HepG2 (cell line): ENCODE data around the gene FHIT. TPM values are rescaled to one million over a fixed set of nuclear protein-coding genes. Genes with fewer than 3 reads are reported as not detected.

Experiments used
- ATAC-seq: fragments of 200-7000 bp; cut with Tn5 transposase; 3 replicates; pipeline ENCODE4 v1.9.1; 2020; ENCODE audit warnings: mild to moderate bottlenecking, moderate library complexity
- BruUV-seq: library from RNA; stranded (reverse); fragments of 400-500 nt; replicated peaks from 2 replicates; lab custom pipeline; 2021; lab: Mats Ljungman, UMichigan
- CTCF ChIA-PET: fragments of 300-600 bp; formaldehyde crosslinking; extraction: SDS; loops from one replicate; lab custom pipeline; 2021; ENCODE audit warnings: low total read pairs, inconsistent platforms, low intra/inter-chr PET ratio; lab: Yijun Ruan, JAX
- POLR2A ChIA-PET: fragments of 350-600 bp; sonication (Branson Sonifier 250); formaldehyde crosslinking; loops from one replicate; lab custom pipeline; 2020; ENCODE audit warnings: antibody characterized with exemption, inconsistent platforms; lab: Yijun Ruan, JAX
- DNase-seq: peaks from one replicate; pipeline ENCODE4 v3.0.0-alpha.2; 2015; ENCODE audit warnings: low spot score
- FAIRE-seq: peaks from 3 replicates; lab custom pipeline; 2011; peaks lifted over from hg19 to GRCh38; lab: Jason Lieb, UNC
- H2AFZ ChIP-seq: one replicate; pipeline ENCODE4 v1.6.1; 2011; ENCODE audit warnings: low read length, inconsistent platforms
- H3K27ac ChIP-seq: fragments of 300-600 bp; 3 replicates; pipeline ENCODE4 v1.8.0; 2011; ENCODE audit warnings: mixed run types, mild to moderate bottlenecking, mixed read lengths, low read length, inconsistent platforms; ENCODE audit not compliant: insufficient read depth; ENCODE audit errors: extremely low read length
- H3K27me3 ChIP-seq, 2 experiments: fragments of 200-600 bp in 1 of 2; 2 replicates in 1 of 2; 3 replicates in 1 of 2; pipeline versions ENCODE4 v1.6.0 to v1.8.0; 2011; ENCODE audit warnings: low read length in 2 of 2, mild to moderate bottlenecking in 2 of 2, moderate library complexity in 2 of 2, inconsistent platforms in 1 of 2; ENCODE audit not compliant: insufficient read depth in 2 of 2, control insufficient read depth in 1 of 2
- H3K36me3 ChIP-seq, 2 experiments: fragments of 200-600 bp in 1 of 2; replicated peaks in 1 of 2; 2 replicates in 1 of 2; 3 replicates in 1 of 2; pipeline versions ENCODE4 v1.5.1 to v1.8.0; 2011; ENCODE audit warnings: low read length in 2 of 2, inconsistent platforms in 1 of 2; ENCODE audit not compliant: insufficient read depth in 2 of 2, control insufficient read depth in 1 of 2
- H3K4me1 ChIP-seq: 2 replicates; pipeline ENCODE4 v1.5.1; 2012; ENCODE audit warnings: low read length, inconsistent platforms; ENCODE audit not compliant: insufficient read depth
- H3K4me2 ChIP-seq: 2 replicates; pipeline ENCODE4 v1.6.0; 2011; ENCODE audit warnings: low read depth, low read length, inconsistent platforms
- H3K4me3 ChIP-seq, 3 experiments: fragments of 200-600 bp in 1 of 3; sonication (generic), shearing (Covaris generic) in 1 of 3; replicated peaks in 1 of 3; 2 replicates each; pipeline ENCODE4 v1.5.1; 2011 to 2016; ENCODE audit warnings: low read length in 3 of 3, inconsistent platforms in 2 of 3, low read depth in 2 of 3, mild to moderate bottlenecking in 2 of 3, control low read depth in 1 of 3, mixed read lengths in 1 of 3; ENCODE audit not compliant: insufficient read depth in 1 of 3
- H3K79me2 ChIP-seq: one replicate; pipeline ENCODE4 v1.6.1; 2011; ENCODE audit warnings: low read length, inconsistent platforms; ENCODE audit not compliant: insufficient read depth
- H3K9ac ChIP-seq: 2 replicates; pipeline ENCODE4 v1.6.0; 2011; ENCODE audit warnings: mild to moderate bottlenecking, low read depth, low read length, inconsistent platforms; ENCODE audit not compliant: insufficient read depth
- H3K9me3 ChIP-seq: 2 replicates; pipeline ENCODE4 v1.5.1; 2012; ENCODE audit warnings: mild to moderate bottlenecking, low read length
- H4K20me1 ChIP-seq: 2 replicates; pipeline ENCODE4 v1.6.0; 2011; ENCODE audit warnings: inconsistent platforms, mild to moderate bottlenecking, low read length, moderate library complexity; ENCODE audit not compliant: insufficient read depth
- ADNP ChIP-seq: sonication (generic); formaldehyde crosslinking; IDR thresholded peaks from 2 replicates; pipeline ENCODE4 v1.4.0; 2020; ENCODE audit warnings: missing genetic modification reagents
- HMGA1 ChIP-seq: sonication (generic); formaldehyde crosslinking; conservative IDR thresholded peaks from 2 replicates; pipeline ENCODE4 v1.4.0; 2020; ENCODE audit warnings: missing genetic modification reagents
- HOXA9 ChIP-seq: sonication (generic); formaldehyde crosslinking; IDR thresholded peaks from 2 replicates; pipeline ENCODE4 v1.8.1; 2022; ENCODE audit warnings: missing genetic modification reagents, mild to moderate bottlenecking, moderate library complexity, borderline replicate concordance
- NR2F2 ChIP-seq: IDR thresholded peaks from 2 replicates; pipeline ENCODE4 v1.6.1; 2012; ENCODE audit warnings: low read depth, inconsistent platforms, borderline replicate concordance
- TBX3 ChIP-seq: fragments of 450-650 bp; IDR thresholded peaks from 2 replicates; pipeline ENCODE4 v1.6.1; 2017; ENCODE audit warnings: antibody characterized with exemption, mild to moderate bottlenecking, inconsistent platforms, borderline replicate concordance
- ZNF251 ChIP-seq: sonication (generic); formaldehyde crosslinking; IDR thresholded peaks from 2 replicates; pipeline ENCODE4 v1.9.0; 2021; ENCODE audit warnings: mild to moderate bottlenecking, missing genetic modification reagents
- ZNF329 ChIP-seq: sonication (generic); formaldehyde crosslinking; IDR thresholded peaks from 2 replicates; pipeline ENCODE4 v1.9.0; 2021; ENCODE audit warnings: low read depth, mild to moderate bottlenecking, missing genetic modification reagents
- ZNF530 ChIP-seq: sonication (generic); formaldehyde crosslinking; IDR thresholded peaks from 2 replicates; pipeline ENCODE4 v1.5.0; 2020; ENCODE audit warnings: low read depth, mild to moderate bottlenecking, missing genetic modification reagents
- ZNF850 ChIP-seq: sonication (generic); formaldehyde crosslinking; conservative IDR thresholded peaks from 2 replicates; pipeline ENCODE4 v1.9.0; 2021; ENCODE audit warnings: mild to moderate bottlenecking, missing genetic modification reagents
- WGBS: methylation state at CpG from one replicate; pipeline ENCODE4 v1.1.6; 2017; ENCODE audit warnings: low lambda C conversion rate; 5-methylcytosine and 5-hydroxymethylcytosine counted together
- in situ Hi-C: cut with HindIII; loops from 2 replicates; pipeline ENCODE4 v1.10.0; 2017; ENCODE audit warnings: low pct_unique_long_range_greater_than_20kb; ENCODE audit not compliant: extremely low pct_ligation_motif_present
- intact Hi-C: fragments of 100-400 bp; cut with micrococcal nuclease; formaldehyde crosslinking; loops from one replicate; pipeline ENCODE4 v1.10.0; 2022; ENCODE audit not compliant: unreplicated experiment
- polyA plus RNA-seq, 8 experiments: library from polyadenylated mRNA; depleted of rRNA in 3 of 8; stranded (reverse) in 7 of 8; unstranded in 1 of 8; fragments of >200 nt; fragmentation: Illumina TruSeq in 4 of 8; extraction: Trizol in 4 of 8; gene quantifications; 2 replicates each; pipeline versions ENCODE4 v1.2.1 to v1.2.3, GENCODE V29; 2011 to 2016; ENCODE audit warnings: low read depth in 4 of 8, missing spikeins in 1 of 8, mixed read lengths in 1 of 8; ENCODE audit not compliant: insufficient read depth in 1 of 8
- total RNA-seq, 5 experiments: library from RNA; depleted of rRNA; stranded (reverse); fragments of >200 nt; fragmentation: Illumina TruSeq; extraction: Trizol; gene quantifications; 2 replicates each; pipeline ENCODE4 v1.2.3, GENCODE V29; 2016; ENCODE audit warnings: low read depth in 1 of 5
- TF ChIP-seq, protein P1 (sequence below): sonication (generic); formaldehyde crosslinking; IDR thresholded peaks from 2 replicates; pipeline ENCODE4 v1.5.0; 2020; ENCODE audit warnings: mild to moderate bottlenecking, missing genetic modification reagents
- TF ChIP-seq, protein P2 (sequence below): sonication (generic); formaldehyde crosslinking; IDR thresholded peaks from 2 replicates; pipeline ENCODE4 v1.4.0; 2020; ENCODE audit warnings: mild to moderate bottlenecking, missing genetic modification reagents
- TF ChIP-seq, protein P3 (sequence below): sonication (generic); formaldehyde crosslinking; IDR thresholded peaks from 2 replicates; pipeline ENCODE4 v1.5.1; 2020; ENCODE audit warnings: missing genetic modification reagents, mild to moderate bottlenecking, borderline replicate concordance

FHIT gene
- total and polyA plus RNA-seq, 2 of the 13 experiments (the other 11 are each of a cell fraction or from before 2014, with no cell fraction given) = 4.0 to 4.6 TPM

DNA sequence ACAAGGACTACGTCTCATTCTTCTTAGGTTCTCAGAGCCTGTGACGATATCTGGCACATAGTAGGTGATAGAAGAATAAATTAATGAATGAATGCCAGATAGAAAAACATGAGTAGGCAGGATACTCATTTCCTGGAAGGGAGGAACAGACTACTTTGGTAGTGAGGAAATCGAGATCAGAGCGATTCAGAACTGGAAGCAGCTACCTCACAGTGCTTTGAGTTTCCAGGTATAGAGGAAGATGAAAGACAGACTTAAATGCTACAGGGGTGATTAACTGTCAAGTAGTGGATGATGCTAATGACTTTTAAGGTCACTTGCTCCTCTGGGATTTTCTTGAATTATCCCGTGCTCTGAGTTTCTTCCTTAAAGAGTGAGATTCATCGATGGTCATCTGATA, 1249.9 kb downstream of the FHIT start:
- 47% methylated on average over 6 of the region's 6 CpGs for WGBS
- BruUV-seq = no TSS peak
- CTCF ChIA-PET = no interaction called here

More for the DNA sequence above, 1249.9 kb downstream of the FHIT start:
- no peak overlapping the region for H3K27ac ChIP-seq
- no peak overlapping the region for H3K9ac ChIP-seq
- in situ Hi-C loops = no loop called here
- no peak overlapping the region for H3K4me3 ChIP-seq
- H3K79me2 ChIP-seq = no peaks in the 10 kb centered on the region
- DNase-seq = no peak
- no peak overlapping the region for H3K4me2 ChIP-seq
- FAIRE-seq = no peak
- ATAC-seq = no peak
- no peaks in the 10 kb centered on the region for H3K9me3 ChIP-seq
- H4K20me1 ChIP-seq = no peaks in the 10 kb centered on the region
- H3K4me1 ChIP-seq = no peaks in the 10 kb centered on the region
- H3K27me3 ChIP-seq = no peaks in the 10 kb centered on the region
- intact Hi-C loops = no loop called here
- POLR2A ChIA-PET = no interaction called here
- no peaks in the 10 kb centered on the region for H3K36me3 ChIP-seq
- H2AFZ ChIP-seq = no peak overlapping the region
- TF ChIP-seq, protein P1, sequence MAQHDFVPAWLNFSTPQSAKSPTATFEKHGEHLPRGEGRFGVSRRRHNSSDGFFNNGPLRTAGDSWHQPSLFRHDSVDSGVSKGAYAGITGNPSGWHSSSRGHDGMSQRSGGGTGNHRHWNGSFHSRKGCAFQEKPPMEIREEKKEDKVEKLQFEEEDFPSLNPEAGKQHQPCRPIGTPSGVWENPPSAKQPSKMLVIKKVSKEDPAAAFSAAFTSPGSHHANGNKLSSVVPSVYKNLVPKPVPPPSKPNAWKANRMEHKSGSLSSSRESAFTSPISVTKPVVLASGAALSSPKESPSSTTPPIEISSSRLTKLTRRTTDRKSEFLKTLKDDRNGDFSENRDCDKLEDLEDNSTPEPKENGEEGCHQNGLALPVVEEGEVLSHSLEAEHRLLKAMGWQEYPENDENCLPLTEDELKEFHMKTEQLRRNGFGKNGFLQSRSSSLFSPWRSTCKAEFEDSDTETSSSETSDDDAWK (CRISPR knock-in tag) = no peak
- TF ChIP-seq ZNF329 (CRISPR knock-in tag) (no peak), ZNF251 (no peak), ZNF530 (CRISPR knock-in tag) (no peak), ZNF850 (no peak), HMGA1 (no peak), HOXA9 (no peak), NR2F2 (no peak), ADNP (CRISPR knock-in tag) (no peak), TBX3 (no peak)
- TF ChIP-seq, protein P2, sequence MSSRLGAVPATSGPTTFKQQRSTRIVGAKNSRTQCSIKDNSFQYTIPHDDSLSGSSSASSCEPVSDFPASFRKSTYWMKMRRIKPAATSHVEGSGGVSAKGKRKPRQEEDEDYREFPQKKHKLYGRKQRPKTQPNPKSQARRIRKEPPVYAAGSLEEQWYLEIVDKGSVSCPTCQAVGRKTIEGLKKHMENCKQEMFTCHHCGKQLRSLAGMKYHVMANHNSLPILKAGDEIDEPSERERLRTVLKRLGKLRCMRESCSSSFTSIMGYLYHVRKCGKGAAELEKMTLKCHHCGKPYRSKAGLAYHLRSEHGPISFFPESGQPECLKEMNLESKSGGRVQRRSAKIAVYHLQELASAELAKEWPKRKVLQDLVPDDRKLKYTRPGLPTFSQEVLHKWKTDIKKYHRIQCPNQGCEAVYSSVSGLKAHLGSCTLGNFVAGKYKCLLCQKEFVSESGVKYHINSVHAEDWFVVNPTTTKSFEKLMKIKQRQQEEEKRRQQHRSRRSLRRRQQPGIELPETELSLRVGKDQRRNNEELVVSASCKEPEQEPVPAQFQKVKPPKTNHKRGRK = no peak
- TF ChIP-seq, protein P3, sequence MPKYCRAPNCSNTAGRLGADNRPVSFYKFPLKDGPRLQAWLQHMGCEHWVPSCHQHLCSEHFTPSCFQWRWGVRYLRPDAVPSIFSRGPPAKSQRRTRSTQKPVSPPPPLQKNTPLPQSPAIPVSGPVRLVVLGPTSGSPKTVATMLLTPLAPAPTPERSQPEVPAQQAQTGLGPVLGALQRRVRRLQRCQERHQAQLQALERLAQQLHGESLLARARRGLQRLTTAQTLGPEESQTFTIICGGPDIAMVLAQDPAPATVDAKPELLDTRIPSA = no peak
